Suprapubic skin (tissue), 4 donors: Measurements from ENCODE around the gene COX20. TPM values are rescaled to one million over a fixed set of nuclear protein-coding genes. Genes with fewer than 3 reads are reported as not detected.

Experiments used
- DNase-seq, 2 donors: peaks; one replicate each; pipeline ENCODE4 v3.0.0-alpha.2; 2019; ENCODE audit warnings: low spot score in 2 of 2
- H3K27ac ChIP-seq: fragments of 200-600 bp; sonication (generic); one replicate; pipeline ENCODE4 v1.5.1; 2019
- H3K27me3 ChIP-seq: fragments of 200-600 bp; sonication (generic); one replicate; pipeline ENCODE4 v1.5.1; 2019
- H3K36me3 ChIP-seq: fragments of 200-600 bp; sonication (generic); one replicate; pipeline ENCODE4 v1.5.1; 2019
- H3K4me1 ChIP-seq: fragments of 200-600 bp; sonication (generic); one replicate; pipeline ENCODE4 v1.5.1; 2019
- H3K4me3 ChIP-seq: fragments of 200-600 bp; sonication (generic); one replicate; pipeline ENCODE4 v1.5.1; 2019; ENCODE audit warnings: mild to moderate bottlenecking
- H3K9me3 ChIP-seq: fragments of 200-600 bp; sonication (generic); one replicate; pipeline ENCODE4 v1.5.1; 2019
- EP300 ChIP-seq: sonication (generic); formaldehyde crosslinking; IDR thresholded peaks from one replicate; pipeline ENCODE4 v1.6.1; 2017; ENCODE audit warnings: antibody characterized with exemption
- POLR2A ChIP-seq, 2 donors: fragments of 450-650 bp; IDR thresholded peaks; one replicate each; pipeline ENCODE4 v1.6.1; 2017; ENCODE audit warnings: antibody characterized with exemption in 2 of 2, mild to moderate bottlenecking in 2 of 2, moderate library complexity in 2 of 2
- POLR2AphosphoS5 ChIP-seq, 3 donors: sonication (generic); formaldehyde crosslinking; IDR thresholded peaks; one replicate each; pipeline ENCODE4 v1.6.1; 2017; ENCODE audit warnings: antibody characterized with exemption in 3 of 3
- WGBS: methylation state at CpG from one replicate; pipeline ENCODE4 v1.1.5; 2018; 5-methylcytosine and 5-hydroxymethylcytosine counted together
- total RNA-seq, 4 donors: library from RNA; depleted of rRNA; stranded (reverse); fragments of >200 nt; gene quantifications; one replicate each; pipeline ENCODE4 v1.1.0, GENCODE V29; 2016
- TF ChIP-seq, protein P1 (sequence below), 2 donors: fragments of 200-600 bp in 1 of 2; fragments of 450-650 bp in 1 of 2; sonication (generic) in 1 of 2; IDR thresholded peaks; one replicate each; pipeline ENCODE4 v1.5.1; 2016 to 2019; ENCODE audit warnings: antibody characterized with exemption in 2 of 2, mild to moderate bottlenecking in 1 of 2, moderate library complexity in 1 of 2

Gene COX20, protein sequence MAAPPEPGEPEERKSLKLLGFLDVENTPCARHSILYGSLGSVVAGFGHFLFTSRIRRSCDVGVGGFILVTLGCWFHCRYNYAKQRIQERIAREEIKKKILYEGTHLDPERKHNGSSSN
- 10 to 100 TPM; 19.4 to 30.3 (median 25.3) TPM for total RNA-seq

DNA sequence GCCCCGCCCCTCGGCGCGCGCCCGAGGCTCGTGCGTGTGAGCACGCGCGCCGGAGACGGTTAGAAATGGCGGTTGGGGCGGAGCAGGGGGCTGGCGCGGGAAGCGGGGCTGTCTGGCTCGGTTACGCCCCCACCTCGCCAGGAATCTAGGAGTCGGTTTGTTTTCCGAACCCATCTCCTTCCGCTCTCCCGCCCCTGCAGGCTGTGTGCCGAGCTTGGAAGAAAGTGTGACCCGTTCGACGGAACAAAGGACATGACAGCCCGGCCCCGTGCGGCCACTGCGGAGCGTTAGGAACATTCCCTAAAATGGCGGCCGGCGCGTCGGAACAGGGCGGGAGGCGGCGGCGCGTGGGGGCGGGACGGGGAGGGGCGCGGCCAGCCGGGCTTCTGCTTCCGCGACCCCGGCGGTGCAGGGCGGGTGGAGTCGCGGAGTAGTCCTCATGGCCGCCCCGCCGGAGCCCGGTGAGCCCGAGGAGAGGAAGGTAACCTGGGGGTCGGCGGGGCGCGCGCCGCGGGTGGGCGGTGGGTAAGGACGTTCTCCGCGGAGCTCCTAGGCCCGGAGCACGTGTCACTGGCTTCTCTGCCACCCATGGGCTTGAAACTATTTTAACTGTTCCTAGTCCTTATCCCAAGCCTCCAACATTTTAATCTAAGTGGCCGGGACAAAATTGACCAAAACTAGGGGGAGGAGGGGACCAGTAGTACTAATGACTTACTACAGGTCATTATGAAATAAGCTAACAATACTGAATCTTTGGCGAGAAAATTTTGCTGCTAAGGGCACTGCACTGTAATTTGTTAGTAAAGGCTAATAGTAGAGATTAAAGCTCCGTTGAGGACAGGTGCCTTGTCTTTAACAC, at the start of gene COX20:
TSS of gene COX20 (plus strand) at position 383 of the 859 bp plus-strand sequence. CDS start at position 440, 57 bp downstream.
- TF ChIP-seq POLR2A (IDR thresholded peaks at IDR 0.05) (peak; percentile 14 to 53), POLR2AphosphoS5 (IDR thresholded peaks at IDR 0.05) (peak; percentile 55 to 96 (median 96)), EP300 (no peak)
- TF ChIP-seq, protein P1, sequence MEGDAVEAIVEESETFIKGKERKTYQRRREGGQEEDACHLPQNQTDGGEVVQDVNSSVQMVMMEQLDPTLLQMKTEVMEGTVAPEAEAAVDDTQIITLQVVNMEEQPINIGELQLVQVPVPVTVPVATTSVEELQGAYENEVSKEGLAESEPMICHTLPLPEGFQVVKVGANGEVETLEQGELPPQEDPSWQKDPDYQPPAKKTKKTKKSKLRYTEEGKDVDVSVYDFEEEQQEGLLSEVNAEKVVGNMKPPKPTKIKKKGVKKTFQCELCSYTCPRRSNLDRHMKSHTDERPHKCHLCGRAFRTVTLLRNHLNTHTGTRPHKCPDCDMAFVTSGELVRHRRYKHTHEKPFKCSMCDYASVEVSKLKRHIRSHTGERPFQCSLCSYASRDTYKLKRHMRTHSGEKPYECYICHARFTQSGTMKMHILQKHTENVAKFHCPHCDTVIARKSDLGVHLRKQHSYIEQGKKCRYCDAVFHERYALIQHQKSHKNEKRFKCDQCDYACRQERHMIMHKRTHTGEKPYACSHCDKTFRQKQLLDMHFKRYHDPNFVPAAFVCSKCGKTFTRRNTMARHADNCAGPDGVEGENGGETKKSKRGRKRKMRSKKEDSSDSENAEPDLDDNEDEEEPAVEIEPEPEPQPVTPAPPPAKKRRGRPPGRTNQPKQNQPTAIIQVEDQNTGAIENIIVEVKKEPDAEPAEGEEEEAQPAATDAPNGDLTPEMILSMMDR (IDR thresholded peaks at IDR 0.05): no peak
- WGBS: 2% methylated on average over 20 of the region's 77 CpGs
- peak; percentile 93 for DNase-seq
- H3K27me3 ChIP-seq: no peaks in the 10 kb centered on the region
- peak within 1 kb of the TSS; percentile 91 for H3K4me3 ChIP-seq
- H3K9me3 ChIP-seq: no peaks in the 10 kb centered on the region
- peak within 1 kb of the TSS; percentile 99 for H3K27ac ChIP-seq
- peaks cover 31% of the 10 kb centered on the region for H3K4me1 ChIP-seq
- peaks cover 17% of the 10 kb centered on the region for H3K36me3 ChIP-seq

DNA sequence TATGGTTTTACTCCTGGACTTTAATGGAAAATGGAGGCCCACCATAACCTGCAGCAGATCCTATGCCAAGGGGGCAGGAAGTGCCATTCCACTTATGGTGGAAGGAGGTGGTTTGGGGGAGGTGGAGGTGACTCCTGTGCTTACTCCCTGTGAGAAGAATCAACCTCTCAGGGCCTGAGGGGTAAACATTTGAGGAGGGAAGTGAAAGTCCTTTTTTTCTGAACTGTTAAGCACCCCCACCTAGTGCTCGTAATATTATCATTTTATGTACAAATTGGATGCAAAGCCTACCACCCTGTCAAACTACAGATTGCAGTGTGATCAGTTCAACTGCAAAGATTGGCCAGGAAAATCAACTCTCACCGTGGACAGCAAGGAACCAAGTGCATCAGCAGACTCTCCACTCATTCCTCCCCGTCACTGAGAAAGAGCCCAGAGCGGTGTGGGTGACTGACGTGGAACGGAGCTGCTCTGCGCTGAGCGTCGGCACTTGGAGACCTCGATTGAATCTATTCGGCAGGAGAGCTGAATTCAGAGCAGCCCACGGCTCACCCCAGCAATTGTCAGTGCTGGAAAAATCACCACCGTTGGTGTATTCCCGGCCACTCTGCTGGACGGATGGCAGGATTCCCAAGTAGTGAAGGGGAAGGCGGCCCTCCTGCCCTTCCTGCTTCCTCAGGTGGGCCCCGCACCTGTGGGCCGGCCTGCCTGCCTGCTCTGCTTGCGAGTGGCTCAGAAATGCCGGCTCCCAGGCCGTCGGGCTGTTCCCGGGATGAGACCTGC, 46.8 kb upstream of the COX20 start:
- Histone ChIP-seq H3K27ac (no peak overlapping the region), H3K4me3 (no peak overlapping the region), H3K9me3 (no peaks in the 10 kb centered on the region), H3K36me3 (no peaks in the 10 kb centered on the region), H3K4me1 (no peaks in the 10 kb centered on the region), H3K27me3 (peaks cover 4% of the 10 kb centered on the region)
- no peak for DNase-seq
- TF ChIP-seq EP300 (no peak), POLR2A (IDR thresholded peaks at IDR 0.05) (no peak), POLR2AphosphoS5 (IDR thresholded peaks at IDR 0.05) (no peak)
- TF ChIP-seq, protein P1 (IDR thresholded peaks at IDR 0.05): no peak
- 78% methylated on average over 21 of the region's 23 CpGs for WGBS

DNA sequence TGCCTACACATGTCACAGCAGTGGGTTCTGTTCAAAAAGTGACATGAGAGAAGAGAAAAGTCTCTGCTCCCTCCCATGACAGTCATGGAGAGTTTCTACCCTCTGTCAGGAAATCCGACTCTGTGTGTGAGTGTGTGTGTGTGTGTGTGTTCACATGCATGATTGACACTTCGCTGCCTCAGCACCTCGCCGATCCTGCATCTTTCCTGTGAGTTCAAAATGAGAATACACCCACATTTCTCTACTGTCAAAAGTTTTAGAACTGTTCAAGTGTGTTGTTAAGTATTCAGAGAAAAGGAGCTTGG, 46.2 kb upstream of the COX20 start:
- no peaks in the 10 kb centered on the region for H3K9me3 ChIP-seq
- H3K36me3 ChIP-seq: no peaks in the 10 kb centered on the region
- H3K27ac ChIP-seq: no peak overlapping the region
- 71% methylated on average over 4 of the region's 4 CpGs for WGBS
- no peak overlapping the region for H3K4me3 ChIP-seq
- no peak for TF ChIP-seq POLR2A (IDR thresholded peaks at IDR 0.05)
- no peak for TF ChIP-seq EP300
- TF ChIP-seq, protein P1 (IDR thresholded peaks at IDR 0.05): no peak
- TF ChIP-seq POLR2AphosphoS5 (IDR thresholded peaks at IDR 0.05): no peak
- no peak for DNase-seq
- H3K27me3 ChIP-seq: peaks cover 4% of the 10 kb centered on the region
- no peaks in the 10 kb centered on the region for H3K4me1 ChIP-seq

DNA sequence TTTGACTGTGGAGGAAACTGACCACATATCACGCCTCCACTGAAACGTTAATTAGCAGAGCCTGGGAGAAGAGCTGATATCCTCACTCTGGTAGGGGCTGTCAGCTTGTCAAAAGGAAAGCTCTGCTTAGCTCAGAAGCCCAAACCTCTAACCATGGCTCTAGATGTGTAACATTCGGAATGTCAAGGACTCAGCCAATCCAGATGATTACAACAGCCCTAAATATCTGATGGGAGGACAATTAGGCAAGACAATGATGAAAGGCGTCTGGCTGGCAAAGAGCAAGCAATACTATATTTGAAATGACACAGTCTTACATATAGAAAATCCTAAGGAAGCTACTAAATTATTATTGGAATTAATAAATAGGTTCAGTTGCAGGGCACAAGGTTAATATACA, 45.7 kb upstream of the COX20 start:
- H3K4me3 ChIP-seq: no peak overlapping the region
- no peaks in the 10 kb centered on the region for H3K4me1 ChIP-seq
- DNase-seq: no peak
- no peaks in the 10 kb centered on the region for H3K36me3 ChIP-seq
- WGBS: 72% methylated on average over 4 of the region's 4 CpGs
- no peaks in the 10 kb centered on the region for H3K9me3 ChIP-seq
- TF ChIP-seq POLR2AphosphoS5 (IDR thresholded peaks at IDR 0.05): no peak
- peaks cover 4% of the 10 kb centered on the region for H3K27me3 ChIP-seq
- H3K27ac ChIP-seq: no peak overlapping the region

DNA sequence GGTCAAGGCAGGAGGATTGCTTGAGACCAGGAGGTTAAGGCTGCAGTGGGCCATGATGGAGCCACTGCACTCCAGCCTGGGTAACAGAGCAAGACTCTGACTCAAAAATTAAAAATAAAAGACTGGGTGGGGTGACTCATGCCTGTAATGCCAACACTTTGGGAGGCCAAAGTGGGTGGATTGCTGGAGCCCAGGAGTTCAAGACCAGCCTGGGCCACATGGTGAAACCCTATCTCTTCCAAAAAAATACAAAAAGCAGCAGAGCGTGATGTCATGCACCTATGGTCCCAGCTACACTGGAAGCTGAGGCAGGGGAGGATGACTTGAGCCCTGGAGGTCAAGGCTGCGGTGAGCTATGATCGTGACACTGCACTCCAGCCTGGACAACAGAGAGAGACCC, 44.4 kb upstream of the COX20 start:
- no peak for TF ChIP-seq POLR2A (IDR thresholded peaks at IDR 0.05)
- TF ChIP-seq, protein P1 (IDR thresholded peaks at IDR 0.05): no peak
- TF ChIP-seq POLR2AphosphoS5 (IDR thresholded peaks at IDR 0.05): no peak
- TF ChIP-seq EP300: no peak
- 95% methylated on average over 3 of the region's 3 CpGs for WGBS
- Histone ChIP-seq H3K27ac (no peak overlapping the region), H3K4me3 (no peak overlapping the region), H3K36me3 (no peaks in the 10 kb centered on the region), H3K4me1 (no peaks in the 10 kb centered on the region), H3K9me3 (no peaks in the 10 kb centered on the region), H3K27me3 (peaks cover 4% of the 10 kb centered on the region)
- DNase-seq: no peak
